SK-N-SH (cell line): ENCODE data around the gene FAM89B. TPM values are rescaled to one million over a fixed set of nuclear protein-coding genes. Genes with fewer than 3 reads are reported as not detected.

Experiments used
- CTCF ChIA-PET: fragments of 300-600, 350-600 bp; formaldehyde crosslinking; extraction: SDS; loops from one replicate; lab custom pipeline; 2021; lab: Yijun Ruan, JAX
- POLR2A ChIA-PET: fragments of 350-600 bp; sonication (Branson Sonifier 250); formaldehyde crosslinking; extraction: SDS; loops from one replicate; lab custom pipeline; 2020; ENCODE audit warnings: antibody characterized with exemption, inconsistent platforms; lab: Yijun Ruan, JAX
- DNase-seq: peaks from one replicate; pipeline ENCODE4 v3.0.0; 2012
- H2AFZ ChIP-seq: fragments of 200-600 bp; sonication (generic); 2 replicates; pipeline ENCODE4 v1.8.1; 2016; ENCODE audit warnings: antibody characterized with exemption, mild to moderate bottlenecking, low read depth
- H3F3A ChIP-seq: fragments of 200-600 bp; sonication (generic); replicated peaks from 2 replicates; pipeline ENCODE3; 2016; ENCODE audit warnings: antibody characterized with exemption, mild to moderate bottlenecking; ENCODE audit not compliant: insufficient read depth
- H3K27ac ChIP-seq, 2 experiments: fragments of 200-500 bp in 1 of 2; fragments of 200-600 bp in 1 of 2; sonication (Bioruptor generic) in 1 of 2; sonication (generic), shearing (Covaris generic) in 1 of 2; 2 replicates each; pipeline versions ENCODE4 v1.5.1 to v1.6.1; 2014 to 2016; ENCODE audit warnings: low read depth in 2 of 2, inconsistent platforms in 1 of 2, low read length in 1 of 2, mild to moderate bottlenecking in 1 of 2, mixed read lengths in 1 of 2
- H3K27me3 ChIP-seq: fragments of 200-600 bp; sonication (generic), shearing (Covaris generic); 2 replicates; pipeline ENCODE4 v1.6.1; 2016; ENCODE audit warnings: mixed run types; ENCODE audit not compliant: insufficient read depth
- H3K36me3 ChIP-seq, 2 experiments: fragments of 200-500 bp in 1 of 2; fragments of 200-600 bp in 1 of 2; sonication (Bioruptor generic) in 1 of 2; sonication (generic) in 1 of 2; replicated peaks in 1 of 2; 2 replicates each; pipeline versions ENCODE3 to v1.5.1; 2014 to 2016; ENCODE audit warnings: low read length in 1 of 2, mild to moderate bottlenecking in 1 of 2; ENCODE audit not compliant: insufficient read depth in 2 of 2, control insufficient read depth in 1 of 2
- H3K4me1 ChIP-seq, 2 experiments: fragments of 200-500 bp in 1 of 2; fragments of 200-600 bp in 1 of 2; sonication (Bioruptor generic) in 1 of 2; sonication (generic), shearing (Covaris generic) in 1 of 2; 2 replicates each; pipeline versions ENCODE4 v1.5.1 to v1.6.1; 2014 to 2016; ENCODE audit warnings: low read depth in 1 of 2, low read length in 1 of 2, mixed run types in 1 of 2; ENCODE audit not compliant: insufficient read depth in 2 of 2, control insufficient read depth in 1 of 2
- H3K4me2 ChIP-seq: fragments of 200-600 bp; sonication (generic), shearing (Covaris generic); 2 replicates; pipeline ENCODE4 v1.6.1; 2017; ENCODE audit warnings: mixed run types
- H3K4me3 ChIP-seq, 2 experiments: fragments of 200-500 bp in 1 of 2; fragments of 200-600 bp in 1 of 2; sonication (Bioruptor generic) in 1 of 2; sonication (generic), shearing (Covaris generic) in 1 of 2; 2 replicates each; pipeline versions ENCODE4 v1.5.1 to v1.8.1; 2014 to 2016; ENCODE audit warnings: low read depth in 2 of 2, inconsistent platforms in 1 of 2, low read length in 1 of 2, mild to moderate bottlenecking in 1 of 2, mixed read lengths in 1 of 2, moderate library complexity in 1 of 2
- H3K79me2 ChIP-seq: fragments of 200-600 bp; sonication (generic); 2 replicates; pipeline ENCODE4 v1.8.1; 2017; ENCODE audit warnings: mild to moderate bottlenecking; ENCODE audit not compliant: insufficient read depth
- H3K9ac ChIP-seq: fragments of 200-600 bp; sonication (generic); 2 replicates; pipeline ENCODE4 v1.6.1; 2017; ENCODE audit warnings: mixed run types
- H3K9me2 ChIP-seq: fragments of 200-600 bp; sonication (generic); 2 replicates; pipeline ENCODE4 v1.6.1; 2017; ENCODE audit warnings: mixed run types
- H3K9me3 ChIP-seq: fragments of 200-600 bp; sonication (generic); 2 replicates; pipeline ENCODE4 v1.6.1; 2017; ENCODE audit warnings: mixed run types, mild to moderate bottlenecking, moderate library complexity
- H4K20me1 ChIP-seq: fragments of 200-600 bp; sonication (generic); 2 replicates; pipeline ENCODE4 v1.6.1; 2017; ENCODE audit warnings: mild to moderate bottlenecking, mixed run types; ENCODE audit not compliant: insufficient read depth
- CTCF ChIP-seq: fragments of 200-600 bp; sonication (generic); IDR thresholded peaks from 2 replicates; pipeline ENCODE4 v1.6.1; 2017; ENCODE audit warnings: antibody characterized with exemption, mild to moderate bottlenecking, moderate library complexity
- EP300 ChIP-seq, 2 experiments: IDR thresholded peaks; 2 replicates each; pipeline versions ENCODE4 v1.4.0 to v1.6.1; 2012; ENCODE audit warnings: borderline replicate concordance in 1 of 2, low read depth in 1 of 2, low read length in 1 of 2
- EZH2phosphoT487 ChIP-seq: fragments of 200-600 bp; sonication (generic); IDR thresholded peaks from 2 replicates; pipeline ENCODE4 v1.6.1; 2017; ENCODE audit warnings: low read depth, mixed run types, mild to moderate bottlenecking, antibody characterized with exemption, moderate library complexity, borderline replicate concordance
- FOXJ3 ChIP-seq: sonication (generic); formaldehyde crosslinking; IDR thresholded peaks from 2 replicates; pipeline ENCODE4 v1.5.1; 2020; ENCODE audit warnings: mild to moderate bottlenecking, missing genetic modification reagents
- FOXM1 ChIP-seq: IDR thresholded peaks from 2 replicates; pipeline ENCODE4 v1.4.0; 2012; ENCODE audit warnings: low read depth, mild to moderate bottlenecking
- GABPA ChIP-seq: IDR thresholded peaks from 2 replicates; pipeline ENCODE4 v1.4.0; 2012; ENCODE audit warnings: low read depth, mild to moderate bottlenecking
- MAX ChIP-seq: IDR thresholded peaks from 2 replicates; pipeline ENCODE4 v1.4.0; 2012; ENCODE audit warnings: low read depth
- PBX3 ChIP-seq: IDR thresholded peaks from 2 replicates; pipeline ENCODE4; 2012
- RCOR1 ChIP-seq: fragments of 150-350 bp; IDR thresholded peaks from 2 replicates; pipeline ENCODE4 v1.6.1; 2017; ENCODE audit warnings: antibody characterized with exemption, low read length
- REST ChIP-seq: IDR thresholded peaks from 2 replicates; pipeline ENCODE4 v1.6.1; 2012; ENCODE audit warnings: mild to moderate bottlenecking, low read depth, low read length, moderate library complexity
- RFX5 ChIP-seq: IDR thresholded peaks from 2 replicates; pipeline ENCODE4 v1.6.1; 2012; ENCODE audit warnings: mild to moderate bottlenecking, improper control_type of control experiment, low read length
- RXRA ChIP-seq: IDR thresholded peaks from 2 replicates; pipeline ENCODE4 v1.4.0; 2012; ENCODE audit warnings: low read depth, mild to moderate bottlenecking, borderline replicate concordance
- TAF1 ChIP-seq: IDR thresholded peaks from 2 replicates; pipeline ENCODE4 v1.6.1; 2012; ENCODE audit warnings: low read depth, mild to moderate bottlenecking, low read length, moderate library complexity, borderline replicate concordance
- TEAD4 ChIP-seq: IDR thresholded peaks from 2 replicates; pipeline ENCODE4 v1.4.0; 2012; ENCODE audit warnings: mild to moderate bottlenecking, borderline replicate concordance; ENCODE audit not compliant: insufficient read depth
- USF1 ChIP-seq: IDR thresholded peaks from 2 replicates; pipeline ENCODE4 v1.4.0; 2012; ENCODE audit warnings: low read depth, borderline replicate concordance
- YY1 ChIP-seq: IDR thresholded peaks from 2 replicates; pipeline ENCODE4 v1.4.0; 2012; ENCODE audit warnings: low read depth, mild to moderate bottlenecking
- WGBS: methylation state at CpG from one replicate; pipeline ENCODE4 v1.1.6; 2017; ENCODE audit warnings: low lambda C conversion rate; 5-methylcytosine and 5-hydroxymethylcytosine counted together
- polyA plus RNA-seq, 3 experiments: library from polyadenylated mRNA; depleted of rRNA; stranded (reverse); fragments of >200 nt; gene quantifications; 2 replicates each; pipeline ENCODE4 v1.2.3, GENCODE V29; 2012

FAM89B gene
- polyA plus RNA-seq, 1 of the 3 experiments (the other 2 are of a cell fraction): 65.3 TPM

- Histone ChIP-seq H3K9me2 (no peaks in the 10 kb centered on the region), H4K20me1 (peaks cover 20% of the 10 kb centered on the region), H3K4me2 (no peak overlapping the region), H3K4me3 (no peak overlapping the region), H3K27me3 (no peaks in the 10 kb centered on the region), H3K9me3 (no peaks in the 10 kb centered on the region), H3K36me3 (peaks cover 3 to 41% of the 10 kb centered on the region in 2 experiments), H3K4me1 (peaks cover 4 to 12% of the 10 kb centered on the region in 2 experiments; a peak in 1 of 4 replicates), H2AFZ (no peak overlapping the region), H3K79me2 (no peaks in the 10 kb centered on the region), H3K9ac (no peak overlapping the region), H3K27ac (no peak overlapping the region), H3F3A (peaks cover 48% of the 10 kb centered on the region)
- TF ChIP-seq TAF1: no peak
- TF ChIP-seq USF1: no peak
- TF ChIP-seq EP300 (IDR thresholded peaks at IDR 0.05; ENCODE audit: borderline replicate concordance in 1 of 2, low read depth in 1 of 2, low read length in 1 of 2): no peak
- no peak for TF ChIP-seq FOXJ3 (CRISPR knock-in tag)
- TF ChIP-seq TEAD4: no peak
- no peak for TF ChIP-seq RXRA
- no peak for TF ChIP-seq YY1
- no peak for TF ChIP-seq FOXM1
- TF ChIP-seq MAX: no peak
- no peak for TF ChIP-seq GABPA
- TF ChIP-seq CTCF: no peak
- no peak for TF ChIP-seq EZH2phosphoT487
- no peak for TF ChIP-seq REST
- TF ChIP-seq PBX3: no peak
- no peak for TF ChIP-seq RCOR1
- TF ChIP-seq RFX5: no peak
- WGBS: no CpG with 5 or more reads among the region's 2 CpGs
- ChIA-PET CTCF (interaction anchor here (0.7 to 13.1 kb wide), 4 partner anchors 10 to 57 kb away, joined by 3 to 295 read pairs (median 36); partner anchors contain the start of genes EHBP1L1, FAM89B, SCYL1 and ZNRD2), POLR2A (interaction anchor here (0.6 to 0.7 kb wide), 2 partner anchors 116 to 1233 kb away, joined by 3 read pairs; no protein-coding TSS in a partner anchor)
- DNase-seq: no peak
Measured at GRCh38 chr11:65537296-65537597, 35.1 kb upstream of the FAM89B start.
